ENCODE measurements around the gene PCSK5. TPM values are rescaled to one million over a fixed set of nuclear protein-coding genes. Genes with fewer than 3 reads are reported as not detected.
"Not testable (repeated sequence)": the region's sequence is repeated elsewhere in the genome, so short reads cannot be mapped to it uniquely, and the experiment has no call there.

Gene PCSK5
- total RNA-seq, 2 donors from 2014 or later = 56.5 to 79.8 TPM

GRCh38 chr9:76026796-76027195 is 136.3 kb downstream of the PCSK5 start:
- DNase-seq (no peak), ATAC-seq (no peak)
- intact Hi-C loops (cut with DNase I, micrococcal nuclease) = no loop called here

GRCh38 chr9:76027416-76027815 is 136.9 kb downstream of the PCSK5 start:
- no peak for ATAC-seq
- DNase-seq = no peak

GRCh38 chr9:76027861-76028260 is 137.4 kb downstream of the PCSK5 start:
- DNase-seq (no peak), ATAC-seq (no peak)
- intact Hi-C loops (cut with DNase I, micrococcal nuclease) = no loop called here

More at GRCh38 chr9:76027416-76027815, 136.9 kb downstream of the PCSK5 start:
- intact Hi-C loops (cut with DNase I, micrococcal nuclease) = no loop called here

GRCh38 chr9:76032038-76032796 is 141.7 kb downstream of the PCSK5 start:
- ATAC-seq (peak; percentile 32), DNase-seq (no peak)
- intact Hi-C loops (cut with DNase I, micrococcal nuclease) = no loop called here

- no peak for DNase-seq
- no peak for ATAC-seq
- intact Hi-C loops (cut with DNase I, micrococcal nuclease) = no loop called here
These were observed 142.4 kb downstream of the PCSK5 start for GRCh38 chr9:76032797-76033373.

- DNase-seq (no peak), ATAC-seq (no peak)
- intact Hi-C loops (cut with DNase I, micrococcal nuclease) = no loop called here
These were observed 143.6 kb downstream of the PCSK5 start for GRCh38 chr9:76034049-76034448.

- DNase-seq (no peak), ATAC-seq (no peak)
- intact Hi-C loops (cut with DNase I, micrococcal nuclease) = no loop called here
These were observed 146.3 kb downstream of the PCSK5 start for GRCh38 chr9:76036762-76037161.

- no peak for DNase-seq
- intact Hi-C loops (cut with DNase I, micrococcal nuclease) = no loop called here
- ATAC-seq = no peak
These were observed 147.2 kb downstream of the PCSK5 start for GRCh38 chr9:76037587-76038225.

- no peak for DNase-seq
- intact Hi-C loops (cut with DNase I, micrococcal nuclease) = no loop called here
- ATAC-seq = no peak
These were observed 148.0 kb downstream of the PCSK5 start for GRCh38 chr9:76038431-76038830.

- intact Hi-C loops (cut with DNase I, micrococcal nuclease) = no loop called here
- no peak for ATAC-seq
- no peak for DNase-seq
These were observed 153.9 kb downstream of the PCSK5 start for GRCh38 chr9:76044266-76044819.

- intact Hi-C loops (cut with DNase I, micrococcal nuclease) = no loop called here
- no peak for ATAC-seq
- no peak for DNase-seq
These were observed 154.7 kb downstream of the PCSK5 start for GRCh38 chr9:76045221-76045620.

GRCh38 chr9:76049341-76049740 is 158.9 kb downstream of the PCSK5 start:
- DNase-seq (peak; percentile 70 to 86), ATAC-seq (peak; percentile 96)
- intact Hi-C loops (cut with DNase I, micrococcal nuclease) = no loop called here

- intact Hi-C loops (cut with DNase I, micrococcal nuclease) = no loop called here
- DNase-seq = no peak
- ATAC-seq = no peak
These were observed 177.2 kb downstream of the PCSK5 start for GRCh38 chr9:76067696-76068095.

GRCh38 chr9:76077537-76077936 is 187.1 kb downstream of the PCSK5 start:
- DNase-seq (no peak), ATAC-seq (no peak)
- intact Hi-C loops (cut with DNase I, micrococcal nuclease) = no loop called here

- DNase-seq, ATAC-seq: not testable (repeated sequence)
These were observed 190.8 kb downstream of the PCSK5 start for GRCh38 chr9:76081281-76081680.

GRCh38 chr9:76082057-76082456 is 191.6 kb downstream of the PCSK5 start:
- intact Hi-C loops (cut with DNase I, micrococcal nuclease) = no loop called here
- no peak for DNase-seq
- no peak for ATAC-seq

More at GRCh38 chr9:76081281-76081680, 190.8 kb downstream of the PCSK5 start:
- intact Hi-C loops (cut with DNase I, micrococcal nuclease) = not testable (repeated sequence)

GRCh38 chr9:76085596-76085995 is 195.1 kb downstream of the PCSK5 start:
- ATAC-seq (no peak), DNase-seq (no peak)
- intact Hi-C loops (cut with DNase I, micrococcal nuclease) = no loop called here

GRCh38 chr9:76086539-76086938 is 196.1 kb downstream of the PCSK5 start:
- DNase-seq (no peak), ATAC-seq (no peak)
- intact Hi-C loops (cut with DNase I, micrococcal nuclease) = no loop called here

- DNase-seq = no peak
- intact Hi-C loops (cut with DNase I, micrococcal nuclease) = no loop called here
- no peak for ATAC-seq
These were observed 197.5 kb downstream of the PCSK5 start for GRCh38 chr9:76087976-76088375.

- intact Hi-C loops (cut with DNase I, micrococcal nuclease) = no loop called here
- no peak for DNase-seq
- ATAC-seq = no peak
These were observed 199.9 kb downstream of the PCSK5 start for GRCh38 chr9:76090330-76090729.

All from left colon (tissue), 2 donors.